WTC11 (cell line): Measurements from ENCODE around the gene TBC1D22A. TPM values are rescaled to one million over a fixed set of nuclear protein-coding genes. Genes with fewer than 3 reads are reported as not detected.

Source experiments
- ATAC-seq: fragments of 200-7000 bp; cut with Tn5 transposase; 2 replicates; pipeline ENCODE4 v1.10.0; 2021; ENCODE audit warnings: mild to moderate bottlenecking, moderate library complexity
- CTCF ChIA-PET: fragments of 300-600 bp; sonication (Branson Sonifier 250); formaldehyde crosslinking; loops from one replicate; lab custom pipeline; 2021; ENCODE audit warnings: antibody characterized with exemption; lab: Charles Lee
- POLR2A ChIA-PET: fragments of 350-600 bp; sonication (Branson Sonifier 250); formaldehyde crosslinking; loops from one replicate; lab custom pipeline; 2021; ENCODE audit warnings: antibody characterized with exemption; lab: Charles Lee
- DNase-seq: peaks from one replicate; pipeline ENCODE4 v3.0.0; 2021; ENCODE audit warnings: low spot score
- H3K27ac Mint-ChIP-seq: 2 replicates; pipeline ENCODE4 v1.8.0; 2021; ENCODE audit warnings: mixed read lengths
- H3K27me3 Mint-ChIP-seq: 2 replicates; pipeline ENCODE4 v1.8.0; 2021; ENCODE audit warnings: low read depth, mild to moderate bottlenecking, moderate library complexity, mixed read lengths
- H3K36me3 Mint-ChIP-seq: 2 replicates; pipeline ENCODE4 v1.8.0; 2021; ENCODE audit warnings: mixed read lengths
- H3K4me1 Mint-ChIP-seq: 2 replicates; pipeline ENCODE4 v1.8.0; 2022; ENCODE audit warnings: mixed read lengths
- H3K4me3 Mint-ChIP-seq: 2 replicates; pipeline ENCODE4 v1.8.0; 2021; ENCODE audit warnings: mild to moderate bottlenecking, moderate library complexity, mixed read lengths
- H3K9me3 Mint-ChIP-seq: 2 replicates; pipeline ENCODE4 v1.8.0; 2021; ENCODE audit warnings: mixed read lengths
- CREB1 ChIP-seq: sonication (generic); formaldehyde crosslinking; IDR thresholded peaks from 2 replicates; pipeline ENCODE4 v1.8.0; 2023; ENCODE audit warnings: mild to moderate bottlenecking, missing genetic modification reagents
- E2F1 ChIP-seq: sonication (generic); formaldehyde crosslinking; IDR thresholded peaks from 2 replicates; pipeline ENCODE4 v1.8.0; 2022; ENCODE audit warnings: mild to moderate bottlenecking, missing genetic modification reagents
- ERG ChIP-seq: fragments of 250-450 bp; sonication (Bioruptor Pico); IDR thresholded peaks from 2 replicates; pipeline ENCODE4 v1.8.0; 2021; ENCODE audit warnings: mild to moderate bottlenecking
- FOXK1 ChIP-seq: sonication (generic); formaldehyde crosslinking; IDR thresholded peaks from 2 replicates; pipeline ENCODE4 v1.8.0; 2022; ENCODE audit warnings: mild to moderate bottlenecking, moderate library complexity, missing genetic modification reagents
- GRHL2 ChIP-seq: fragments of 250-450 bp; sonication (Bioruptor Pico); IDR thresholded peaks from 2 replicates; pipeline ENCODE4 v1.8.0; 2022; ENCODE audit warnings: mild to moderate bottlenecking, moderate library complexity; ENCODE audit not compliant: insufficient replicate concordance, severe bottlenecking
- GTF2I ChIP-seq: fragments of 250-450 bp; sonication (Bioruptor Pico); conservative IDR thresholded peaks from 2 replicates; pipeline ENCODE4 v1.4.0; 2021; ENCODE audit warnings: mild to moderate bottlenecking
- IRF2 ChIP-seq: sonication (generic); formaldehyde crosslinking; IDR thresholded peaks from 2 replicates; pipeline ENCODE4 v1.8.0; 2022; ENCODE audit warnings: low read depth, missing genetic modification reagents, borderline replicate concordance
- JUN ChIP-seq: sonication (generic); formaldehyde crosslinking; IDR thresholded peaks from 2 replicates; pipeline ENCODE4 v1.8.0; 2023; ENCODE audit warnings: mild to moderate bottlenecking, missing genetic modification reagents
- KAT7 ChIP-seq: sonication (generic); formaldehyde crosslinking; IDR thresholded peaks from 2 replicates; pipeline ENCODE4 v1.8.1; 2023; ENCODE audit warnings: missing genetic modification reagents, mild to moderate bottlenecking, borderline replicate concordance
- NFATC4 ChIP-seq: fragments of 250-450 bp; sonication (Bioruptor Pico); IDR thresholded peaks from 2 replicates; pipeline ENCODE4 v1.9.0; 2021; ENCODE audit warnings: mild to moderate bottlenecking
- NFE2L1 ChIP-seq: sonication (generic); formaldehyde crosslinking; IDR thresholded peaks from 2 replicates; pipeline ENCODE4 v1.8.1; 2023; ENCODE audit warnings: missing genetic modification reagents
- SMAD4 ChIP-seq: sonication (generic); formaldehyde crosslinking; IDR thresholded peaks from 2 replicates; pipeline ENCODE4 v1.8.0; 2022; ENCODE audit warnings: mild to moderate bottlenecking, missing genetic modification reagents
- TP53 ChIP-seq: sonication (generic); formaldehyde crosslinking; IDR thresholded peaks from 2 replicates; pipeline ENCODE4 v1.8.1; 2023; ENCODE audit warnings: mild to moderate bottlenecking, missing genetic modification reagents
- ZMAT4 ChIP-seq: fragments of 250-450 bp; sonication (Bioruptor Pico); IDR thresholded peaks from 2 replicates; pipeline ENCODE4 v1.9.0; 2021; ENCODE audit warnings: mild to moderate bottlenecking
- ZNF396 ChIP-seq: fragments of 250-450 bp; sonication (Bioruptor Pico); IDR thresholded peaks from 2 replicates; pipeline ENCODE4 v1.8.0; 2021; ENCODE audit warnings: mild to moderate bottlenecking, moderate library complexity, borderline replicate concordance
- ZNF423 ChIP-seq: fragments of 250-450 bp; sonication (Bioruptor Pico); IDR thresholded peaks from 2 replicates; pipeline ENCODE4 v2.1.2; 2022; ENCODE audit warnings: mild to moderate bottlenecking, moderate library complexity
- ZNF671 ChIP-seq: fragments of 250-450 bp; sonication (Bioruptor Pico); IDR thresholded peaks from 2 replicates; pipeline ENCODE4 v1.8.0; 2021; ENCODE audit warnings: mild to moderate bottlenecking
- ZSCAN18 ChIP-seq: fragments of 250-450 bp; sonication (Bioruptor Pico); IDR thresholded peaks from 2 replicates; pipeline ENCODE4 v2.1.2; 2022; ENCODE audit warnings: mild to moderate bottlenecking, moderate library complexity
- total RNA-seq: library from RNA; stranded (reverse); gene quantifications from 3 replicates; pipeline ENCODE4 v1.2.3, GENCODE V29; 2021
- TF ChIP-seq, protein P1 (sequence below): sonication (generic); formaldehyde crosslinking; IDR thresholded peaks from 2 replicates; pipeline ENCODE4 v1.8.1; 2022; ENCODE audit warnings: mild to moderate bottlenecking, missing genetic modification reagents, moderate library complexity, borderline replicate concordance
- TF ChIP-seq, protein P2 (sequence below): sonication (generic); formaldehyde crosslinking; IDR thresholded peaks from 2 replicates; pipeline ENCODE4 v1.8.1; 2023; ENCODE audit warnings: mild to moderate bottlenecking, missing genetic modification reagents, moderate library complexity
- TF ChIP-seq, protein P3 (sequence below): sonication (generic); formaldehyde crosslinking; IDR thresholded peaks from 2 replicates; pipeline ENCODE4 v1.8.1; 2023; ENCODE audit warnings: mild to moderate bottlenecking, missing genetic modification reagents, moderate library complexity

Gene TBC1D22A
- total RNA-seq, 1 experiment from 2014 or later, result 18.1 TPM

- ChIA-PET POLR2A (no interaction called here), CTCF (interaction anchor here (1.2 to 3.3 kb wide), 2 partner anchors 9 to 167 kb away, joined by 3 to 20 read pairs; no protein-coding TSS in a partner anchor)
- Mint-ChIP-seq H3K4me1 (no peaks in the 10 kb centered on the region), H3K36me3 (peaks cover 2% of the 10 kb centered on the region; the same call in 1 of the 2 replicates), H3K27me3 (no peaks in the 10 kb centered on the region), H3K4me3 (no peak overlapping the region), H3K9me3 (no peaks in the 10 kb centered on the region), H3K27ac (no peak overlapping the region)
- DNase-seq, result no peak
- no peak for ATAC-seq
- TF ChIP-seq GTF2I (no peak), ZNF671 (CRISPR knock-in tag) (no peak), KAT7 (CRISPR knock-in tag) (no peak)
- TF ChIP-seq, all 79 proteins: peak for 0
Observed at GRCh38 chr22:46794067-46794466, 31.6 kb downstream of the TBC1D22A start.

GRCh38 chr22:46794491-46794890, 32.0 kb downstream of the TBC1D22A start:
- Mint-ChIP-seq H3K27me3 (no peaks in the 10 kb centered on the region), H3K27ac (no peak overlapping the region)
- TF ChIP-seq ZNF423 (CRISPR knock-in tag), result no peak
- no peak for TF ChIP-seq SMAD4
- TF ChIP-seq NFATC4 (CRISPR knock-in tag), result no peak
- no peak for TF ChIP-seq TP53 (CRISPR knock-in tag)
- TF ChIP-seq, all 79 proteins: peak for 0
- H3K4me3 Mint-ChIP-seq, result no peak overlapping the region
- ChIA-PET CTCF (interaction anchor here (1.2 to 3.3 kb wide), 2 partner anchors 9 to 167 kb away, joined by 3 to 20 read pairs; no protein-coding TSS in a partner anchor), POLR2A (no interaction called here)
- peaks cover 3% of the 10 kb centered on the region; the same call in 1 of the 2 replicates for H3K36me3 Mint-ChIP-seq
- ATAC-seq, result no peak
- no peaks in the 10 kb centered on the region for H3K9me3 Mint-ChIP-seq
- DNase-seq, result no peak
- H3K4me1 Mint-ChIP-seq, result no peaks in the 10 kb centered on the region

GRCh38 chr22:46795140-46795539, 32.7 kb downstream of the TBC1D22A start:
- no peaks in the 10 kb centered on the region for H3K27me3 Mint-ChIP-seq
- no peak for ATAC-seq
- CTCF ChIA-PET, result interaction anchor here (0.9 to 3.3 kb wide), 3 partner anchors 8 to 168 kb away, joined by 3 to 20 read pairs (median 3); no protein-coding TSS in a partner anchor

DNA sequence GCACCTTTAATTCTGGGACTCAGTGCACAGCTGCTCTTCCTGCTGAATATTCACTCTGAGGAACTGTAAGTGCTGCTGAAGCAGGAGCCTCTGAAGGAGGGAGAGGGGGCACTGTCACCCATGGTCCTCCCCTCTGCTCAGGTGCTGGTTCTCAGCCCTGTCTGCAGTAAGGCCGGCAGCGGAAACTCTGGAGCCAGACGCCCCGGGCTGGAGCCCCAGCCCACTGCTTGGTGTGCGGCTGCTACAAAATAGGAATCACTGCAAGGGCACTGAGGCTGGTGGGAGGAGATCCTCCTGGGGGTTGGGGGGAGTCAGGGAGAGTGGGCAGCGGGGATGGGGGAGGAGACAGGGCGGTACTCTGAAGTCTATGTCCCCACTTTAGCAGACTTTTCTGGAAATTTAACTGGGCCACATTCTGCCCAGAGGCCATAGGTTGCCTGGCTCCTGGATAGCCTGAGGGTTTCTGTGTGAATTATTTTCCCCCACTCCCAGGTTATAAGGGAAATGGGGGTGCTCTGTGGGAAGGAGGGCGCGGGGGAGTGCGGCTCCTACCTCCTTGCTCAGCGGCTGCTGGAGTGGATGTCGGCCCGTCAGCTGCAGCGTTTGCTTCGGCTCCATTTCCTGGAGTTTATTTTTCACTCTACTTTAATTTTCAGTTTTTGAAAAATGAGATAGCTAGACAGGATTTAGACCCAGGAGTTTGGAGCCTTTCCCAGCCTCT, 33.6 kb downstream of the TBC1D22A start:
- Mint-ChIP-seq H3K36me3 (peaks cover 12% of the 10 kb centered on the region; the same call in 1 of the 2 replicates), H3K9me3 (no peaks in the 10 kb centered on the region), H3K4me1 (no peaks in the 10 kb centered on the region), H3K4me3 (no peak overlapping the region), H3K27me3 (no peaks in the 10 kb centered on the region), H3K27ac (no peak overlapping the region)
- DNase-seq, result no peak
- ChIA-PET CTCF (interaction anchor here (0.9 kb wide), 1 partner anchor 53 kb away, joined by 3 read pairs; no protein-coding TSS in a partner anchor), POLR2A (no interaction called here)
- no peak for ATAC-seq
- TF ChIP-seq, protein P1, sequence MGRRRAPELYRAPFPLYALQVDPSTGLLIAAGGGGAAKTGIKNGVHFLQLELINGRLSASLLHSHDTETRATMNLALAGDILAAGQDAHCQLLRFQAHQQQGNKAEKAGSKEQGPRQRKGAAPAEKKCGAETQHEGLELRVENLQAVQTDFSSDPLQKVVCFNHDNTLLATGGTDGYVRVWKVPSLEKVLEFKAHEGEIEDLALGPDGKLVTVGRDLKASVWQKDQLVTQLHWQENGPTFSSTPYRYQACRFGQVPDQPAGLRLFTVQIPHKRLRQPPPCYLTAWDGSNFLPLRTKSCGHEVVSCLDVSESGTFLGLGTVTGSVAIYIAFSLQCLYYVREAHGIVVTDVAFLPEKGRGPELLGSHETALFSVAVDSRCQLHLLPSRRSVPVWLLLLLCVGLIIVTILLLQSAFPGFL (CRISPR knock-in tag), result no peak
- TF ChIP-seq CREB1, result no peak
- TF ChIP-seq ERG (CRISPR knock-in tag), result no peak
- TF ChIP-seq, protein P2, sequence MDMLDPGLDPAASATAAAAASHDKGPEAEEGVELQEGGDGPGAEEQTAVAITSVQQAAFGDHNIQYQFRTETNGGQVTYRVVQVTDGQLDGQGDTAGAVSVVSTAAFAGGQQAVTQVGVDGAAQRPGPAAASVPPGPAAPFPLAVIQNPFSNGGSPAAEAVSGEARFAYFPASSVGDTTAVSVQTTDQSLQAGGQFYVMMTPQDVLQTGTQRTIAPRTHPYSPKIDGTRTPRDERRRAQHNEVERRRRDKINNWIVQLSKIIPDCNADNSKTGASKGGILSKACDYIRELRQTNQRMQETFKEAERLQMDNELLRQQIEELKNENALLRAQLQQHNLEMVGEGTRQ (CRISPR knock-in tag), result no peak
- TF ChIP-seq FOXK1, result no peak
- TF ChIP-seq, protein P3, sequence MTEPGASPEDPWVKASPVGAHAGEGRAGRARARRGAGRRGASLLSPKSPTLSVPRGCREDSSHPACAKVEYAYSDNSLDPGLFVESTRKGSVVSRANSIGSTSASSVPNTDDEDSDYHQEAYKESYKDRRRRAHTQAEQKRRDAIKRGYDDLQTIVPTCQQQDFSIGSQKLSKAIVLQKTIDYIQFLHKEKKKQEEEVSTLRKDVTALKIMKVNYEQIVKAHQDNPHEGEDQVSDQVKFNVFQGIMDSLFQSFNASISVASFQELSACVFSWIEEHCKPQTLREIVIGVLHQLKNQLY, result no peak
- TF ChIP-seq ZSCAN18 (CRISPR knock-in tag), result no peak

More at GRCh38 chr22:46795140-46795539, 32.7 kb downstream of the TBC1D22A start:
- Mint-ChIP-seq H3K36me3 (peaks cover 9% of the 10 kb centered on the region; the same call in 1 of the 2 replicates), H3K27ac (no peak overlapping the region), H3K9me3 (no peaks in the 10 kb centered on the region), H3K4me1 (no peaks in the 10 kb centered on the region), H3K4me3 (no peak overlapping the region)
- TF ChIP-seq CREB1 (no peak), JUN (no peak), SMAD4 (no peak), GRHL2 (CRISPR knock-in tag) (no peak), ZNF423 (CRISPR knock-in tag) (no peak), E2F1 (CRISPR knock-in tag) (no peak), ZMAT4 (CRISPR knock-in tag) (no peak), ZNF396 (CRISPR knock-in tag) (no peak), GTF2I (no peak), IRF2 (CRISPR knock-in tag) (no peak), NFE2L1 (CRISPR knock-in tag) (no peak), KAT7 (CRISPR knock-in tag) (no peak)
- POLR2A ChIA-PET, result no interaction called here
- DNase-seq, result no peak
